SJSA1 (cell line): ENCODE measurements around the gene TSLP. TPM values are rescaled to one million over a fixed set of nuclear protein-coding genes. Genes with fewer than 3 reads are reported as not detected.

Source experiments
- DNase-seq, 2 experiments: peaks; one replicate each; pipeline ENCODE4 v3.0.0-alpha.2; 2015 to 2020; ENCODE audit warnings: low spot score in 2 of 2, low read depth in 1 of 2
- H3K27ac ChIP-seq: fragments of 250-450 bp; sonication (Bioruptor Pico); 2 replicates; pipeline ENCODE4 v1.5.1; 2020; ENCODE audit warnings: mild to moderate bottlenecking, moderate library complexity
- H3K27me3 ChIP-seq: fragments of 250-450 bp; sonication (Bioruptor Pico); replicated peaks from 2 replicates; pipeline ENCODE4 v1.5.1; 2020; ENCODE audit warnings: mild to moderate bottlenecking, moderate library complexity
- H3K36me3 ChIP-seq: fragments of 250-450 bp; sonication (Bioruptor Pico); 2 replicates; pipeline ENCODE4 v1.5.1; 2020; ENCODE audit warnings: mild to moderate bottlenecking
- H3K4me1 ChIP-seq: fragments of 250-450 bp; sonication (Bioruptor Pico); replicated peaks from 2 replicates; pipeline ENCODE4 v1.6.1; 2021; ENCODE audit warnings: mild to moderate bottlenecking
- H3K4me3 ChIP-seq: fragments of 250-450 bp; sonication (Bioruptor Pico); 2 replicates; pipeline ENCODE4 v1.5.1; 2020; ENCODE audit warnings: mild to moderate bottlenecking
- H3K9me3 ChIP-seq: fragments of 250-450 bp; sonication (Bioruptor Pico); replicated peaks from 2 replicates; pipeline ENCODE4 v1.5.1; 2020; ENCODE audit warnings: mild to moderate bottlenecking
- total RNA-seq: library from RNA; depleted of rRNA; stranded (reverse); fragments of >200 nt; shearing (Covaris generic); gene quantifications from 2 replicates; pipeline ENCODE4 v1.2.3, GENCODE V29; 2014; rRNA removed

Gene TSLP
- 0.11 TPM in 1 of 2 replicates, not detected in the other for total RNA-seq

GRCh38 chr5:111071413-111071812, at the start of gene TSLP:
TSLP (plus strand) TSS chr5:111071713; CDS start chr5:111071891, 178 bp downstream.
- Histone ChIP-seq H3K27ac (no peak within 1 kb of the TSS), H3K27me3 (peaks cover 21% of the 10 kb centered on the region), H3K9me3 (no peaks in the 10 kb centered on the region), H3K4me1 (peaks cover 7% of the 10 kb centered on the region), H3K36me3 (no peaks in the 10 kb centered on the region), H3K4me3 (no peak within 1 kb of the TSS)
- no peak for DNase-seq

- H3K4me1 ChIP-seq = no peaks in the 10 kb centered on the region
- no peaks in the 10 kb centered on the region for H3K27me3 ChIP-seq
- H3K36me3 ChIP-seq = no peaks in the 10 kb centered on the region
- H3K27ac ChIP-seq = no peak overlapping the region
- H3K9me3 ChIP-seq = no peaks in the 10 kb centered on the region
- DNase-seq = no peak
- no peak overlapping the region for H3K4me3 ChIP-seq
Measured at GRCh38 chr5:111022301-111022700, 49.2 kb upstream of the TSLP start.

GRCh38 chr5:111028865-111029264, 42.6 kb upstream of the TSLP start:
- H3K27me3 ChIP-seq = no peaks in the 10 kb centered on the region
- no peaks in the 10 kb centered on the region for H3K4me1 ChIP-seq
- no peak for DNase-seq
- H3K27ac ChIP-seq = no peak overlapping the region
- no peaks in the 10 kb centered on the region for H3K9me3 ChIP-seq
- H3K4me3 ChIP-seq = no peak overlapping the region
- H3K36me3 ChIP-seq = no peaks in the 10 kb centered on the region

GRCh38 chr5:111043712-111044506, 27.6 kb upstream of the TSLP start:
- Histone ChIP-seq H3K36me3 (no peaks in the 10 kb centered on the region), H3K27ac (no peak overlapping the region), H3K27me3 (no peaks in the 10 kb centered on the region), H3K4me3 (no peak overlapping the region), H3K9me3 (no peaks in the 10 kb centered on the region), H3K4me1 (no peaks in the 10 kb centered on the region)
- DNase-seq = no peak

- H3K27ac ChIP-seq = no peak overlapping the region
- H3K9me3 ChIP-seq = no peaks in the 10 kb centered on the region
- DNase-seq = no peak
- no peaks in the 10 kb centered on the region for H3K36me3 ChIP-seq
- H3K4me1 ChIP-seq = no peaks in the 10 kb centered on the region
- H3K4me3 ChIP-seq = no peak overlapping the region
- H3K27me3 ChIP-seq = no peaks in the 10 kb centered on the region
Measured at GRCh38 chr5:111058064-111058463, 13.4 kb upstream of the TSLP start.

- no peak overlapping the region for H3K27ac ChIP-seq
- H3K4me1 ChIP-seq = no peaks in the 10 kb centered on the region
- no peaks in the 10 kb centered on the region; the same call in 1 of the 2 replicates for H3K27me3 ChIP-seq
- DNase-seq = no peak
- H3K9me3 ChIP-seq = peaks cover 3% of the 10 kb centered on the region; the same call in 1 of the 2 replicates
- H3K36me3 ChIP-seq = no peaks in the 10 kb centered on the region
- no peak overlapping the region for H3K4me3 ChIP-seq
Measured at GRCh38 chr5:111060169-111060568, 11.3 kb upstream of the TSLP start.

GRCh38 chr5:111061618-111062017, 9.9 kb upstream of the TSLP start:
- H3K36me3 ChIP-seq = no peaks in the 10 kb centered on the region
- no peak for DNase-seq
- H3K27me3 ChIP-seq = peaks cover under 1% of the 10 kb centered on the region; the same call in 1 of the 2 replicates
- H3K9me3 ChIP-seq = peaks cover 3% of the 10 kb centered on the region; the same call in 1 of the 2 replicates
- no peak overlapping the region for H3K27ac ChIP-seq
- no peaks in the 10 kb centered on the region for H3K4me1 ChIP-seq
- no peak overlapping the region for H3K4me3 ChIP-seq

GRCh38 chr5:111063709-111064322, 7.7 kb upstream of the TSLP start:
- Histone ChIP-seq H3K4me1 (no peaks in the 10 kb centered on the region), H3K36me3 (no peaks in the 10 kb centered on the region), H3K27me3 (peaks cover 13% of the 10 kb centered on the region; the same call in 1 of the 2 replicates), H3K27ac (no peak overlapping the region), H3K4me3 (no peak overlapping the region), H3K9me3 (peaks cover 3% of the 10 kb centered on the region; the same call in 1 of the 2 replicates)
- DNase-seq = no peak

- Histone ChIP-seq H3K36me3 (no peaks in the 10 kb centered on the region), H3K9me3 (peaks cover 3% of the 10 kb centered on the region; the same call in 1 of the 2 replicates), H3K4me1 (no peaks in the 10 kb centered on the region), H3K27me3 (peaks cover 18% of the 10 kb centered on the region), H3K27ac (no peak overlapping the region), H3K4me3 (no peak overlapping the region)
- DNase-seq = no peak
Measured at GRCh38 chr5:111066261-111066938, 5.1 kb upstream of the TSLP start.

GRCh38 chr5:111068213-111068612, 3.3 kb upstream of the TSLP start:
- DNase-seq = no peak
- Histone ChIP-seq H3K4me1 (no peaks in the 10 kb centered on the region), H3K27me3 (peaks cover 21% of the 10 kb centered on the region)

GRCh38 chr5:111069839-111070238, 1.7 kb upstream of the TSLP start:
- Histone ChIP-seq H3K9me3 (no peaks in the 10 kb centered on the region), H3K27ac (no peak overlapping the region), H3K4me3 (no peak overlapping the region), H3K36me3 (no peaks in the 10 kb centered on the region), H3K4me1 (peaks cover 7% of the 10 kb centered on the region), H3K27me3 (peaks cover 21% of the 10 kb centered on the region)
- DNase-seq = no peak

More at GRCh38 chr5:111068213-111068612, 3.3 kb upstream of the TSLP start:
- no peak overlapping the region for H3K27ac ChIP-seq
- H3K9me3 ChIP-seq = peaks cover 3% of the 10 kb centered on the region; the same call in 1 of the 2 replicates
- H3K36me3 ChIP-seq = no peaks in the 10 kb centered on the region
- no peak overlapping the region for H3K4me3 ChIP-seq

- Histone ChIP-seq H3K9me3 (no peaks in the 10 kb centered on the region), H3K4me1 (peaks cover 7% of the 10 kb centered on the region), H3K4me3 (no peak overlapping the region), H3K27me3 (peaks cover 21% of the 10 kb centered on the region), H3K27ac (no peak overlapping the region), H3K36me3 (no peaks in the 10 kb centered on the region)
- DNase-seq = no peak
Measured at GRCh38 chr5:111070272-111071134, 1.0 kb upstream of the TSLP start.
